Peyer's patch (tissue), 4 donors: Measurements from ENCODE around the gene CRMP1. TPM values are rescaled to one million over a fixed set of nuclear protein-coding genes. Genes with fewer than 3 reads are reported as not detected.

Experiments used
- DNase-seq, 3 donors: peaks; one replicate each; pipeline ENCODE4 v3.0.0-alpha.2; 2017 to 2019
- H3K27ac ChIP-seq, 4 donors: fragments of 200-600 bp; sonication (generic); one replicate each; pipeline ENCODE4 v1.5.1; 2016 to 2019
- H3K27me3 ChIP-seq, 2 donors: fragments of 200-600 bp; sonication (generic); one replicate each; pipeline ENCODE4 v1.5.1; 2019
- H3K36me3 ChIP-seq, 3 donors: fragments of 200-600 bp; sonication (generic); one replicate each; pipeline ENCODE4 v1.5.1; 2016 to 2019
- H3K4me1 ChIP-seq, 4 donors: fragments of 200-600 bp; sonication (generic); one replicate each; pipeline ENCODE4 v1.5.1; 2016 to 2019
- H3K4me3 ChIP-seq, 4 donors: fragments of 200-600 bp; sonication (generic); 1 replicate in 3 of 4; 2 replicates in 1 of 4; pipeline ENCODE4 v1.5.1; 2016 to 2019; ENCODE audit warnings: mild to moderate bottlenecking in 1 of 4
- H3K9me3 ChIP-seq, 4 donors: fragments of 200-600 bp; sonication (generic); one replicate each; pipeline ENCODE4 v1.5.1; 2016 to 2019; ENCODE audit warnings: mild to moderate bottlenecking in 1 of 4
- CTCF ChIP-seq, 6 experiments: fragments of 450-650 bp in 4 of 6; fragments of 200-600 bp in 2 of 6; sonication (generic) in 1 of 6; IDR thresholded peaks; one replicate each; pipeline ENCODE4 v1.5.1; 2017 to 2019; ENCODE audit warnings: antibody characterized with exemption in 6 of 6, mild to moderate bottlenecking in 3 of 6, moderate library complexity in 1 of 6
- POLR2A ChIP-seq, 2 donors: fragments of 450-650 bp; IDR thresholded peaks; one replicate each; pipeline ENCODE4 v1.5.1; 2017; ENCODE audit warnings: antibody characterized with exemption in 2 of 2, mild to moderate bottlenecking in 2 of 2, moderate library complexity in 2 of 2
- total RNA-seq, 4 donors: library from RNA; depleted of rRNA; stranded (reverse); fragments of >200 nt; gene quantifications; one replicate each; pipeline ENCODE4 v1.1.0, GENCODE V29; 2016

The CRMP1 gene
- 1 to 10 TPM in 3 of 4 donors, not detected in 1; 1.5 to 5.8 (median 1.6) TPM for total RNA-seq

DNA sequence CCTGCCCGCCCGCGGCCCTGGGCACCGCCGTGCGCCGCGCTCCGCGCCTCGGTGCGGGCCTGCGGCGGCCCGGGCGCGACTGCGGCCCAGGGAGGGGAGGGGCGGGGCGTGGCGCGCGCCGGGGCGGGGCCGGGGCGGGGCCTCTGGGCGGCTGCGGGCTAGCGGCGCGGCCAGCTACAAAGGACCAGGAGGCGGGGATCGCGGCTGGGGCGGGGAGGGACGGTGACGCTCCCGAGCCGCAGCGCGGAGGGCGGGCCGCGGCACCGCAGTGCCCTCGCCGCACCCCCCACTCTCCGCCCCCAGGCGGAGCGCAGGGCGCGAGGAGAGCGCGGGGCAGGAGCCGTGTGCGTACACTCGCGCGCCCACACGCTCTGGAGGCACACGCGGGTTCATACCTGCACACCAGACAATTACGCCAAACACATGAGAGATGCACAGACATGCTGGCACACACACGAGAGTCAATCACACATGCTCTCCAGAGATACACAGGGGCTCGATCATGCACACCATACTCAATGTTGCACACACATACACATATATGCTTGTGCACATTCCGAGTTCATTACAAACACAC, at the start of gene CRMP1:
TSS of gene CRMP1 (minus strand) at position 83 of the 577 bp plus-strand sequence. CDS start 117 bp downstream, outside the sequence.
- Histone ChIP-seq H3K4me3 (no peak within 1 kb of the TSS), H3K4me1 (peaks cover 0 to 11% (median 0%) of the 10 kb centered on the region in 4 donors), H3K27ac (no peak within 1 kb of the TSS), H3K27me3 (peaks cover 0 to 29% of the 10 kb centered on the region in 2 donors), H3K36me3 (no peaks in the 10 kb centered on the region), H3K9me3 (no peaks in the 10 kb centered on the region)
- DNase-seq, result no peak
- TF ChIP-seq CTCF (IDR thresholded peaks at IDR 0.05), result no peak
- TF ChIP-seq POLR2A (IDR thresholded peaks at IDR 0.05), result no peak

DNA sequence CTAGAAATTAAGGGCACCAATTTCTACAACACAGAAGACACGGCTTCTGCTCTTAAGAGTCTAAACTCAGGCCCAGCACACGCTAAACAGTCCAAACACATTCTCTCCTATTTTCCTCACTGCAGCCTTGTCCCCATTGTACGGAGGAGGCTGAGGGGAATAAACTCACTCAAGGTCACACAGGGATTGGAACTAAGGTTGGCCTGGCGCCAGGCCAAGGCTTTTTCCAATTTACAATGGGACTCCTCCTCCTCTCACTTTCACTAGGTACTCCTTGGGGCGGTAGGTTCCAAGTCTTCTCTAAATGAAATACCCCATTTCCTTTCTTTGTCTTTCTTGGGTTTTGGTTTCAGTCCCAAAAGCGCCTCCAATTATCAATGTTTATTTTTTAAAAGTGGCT, 48.7 kb upstream of the CRMP1 start:
- H3K27ac ChIP-seq, result no peak overlapping the region
- TF ChIP-seq CTCF (IDR thresholded peaks at IDR 0.05), result no peak
- TF ChIP-seq POLR2A (IDR thresholded peaks at IDR 0.05), result no peak
- no peaks in the 10 kb centered on the region for H3K27me3 ChIP-seq
- H3K9me3 ChIP-seq, result peaks cover 0 to 3% (median 0%) of the 10 kb centered on the region in 4 donors
- no peak overlapping the region for H3K4me3 ChIP-seq
- no peaks in the 10 kb centered on the region for H3K36me3 ChIP-seq
- DNase-seq, result no peak
- H3K4me1 ChIP-seq, result no peaks in the 10 kb centered on the region

DNA sequence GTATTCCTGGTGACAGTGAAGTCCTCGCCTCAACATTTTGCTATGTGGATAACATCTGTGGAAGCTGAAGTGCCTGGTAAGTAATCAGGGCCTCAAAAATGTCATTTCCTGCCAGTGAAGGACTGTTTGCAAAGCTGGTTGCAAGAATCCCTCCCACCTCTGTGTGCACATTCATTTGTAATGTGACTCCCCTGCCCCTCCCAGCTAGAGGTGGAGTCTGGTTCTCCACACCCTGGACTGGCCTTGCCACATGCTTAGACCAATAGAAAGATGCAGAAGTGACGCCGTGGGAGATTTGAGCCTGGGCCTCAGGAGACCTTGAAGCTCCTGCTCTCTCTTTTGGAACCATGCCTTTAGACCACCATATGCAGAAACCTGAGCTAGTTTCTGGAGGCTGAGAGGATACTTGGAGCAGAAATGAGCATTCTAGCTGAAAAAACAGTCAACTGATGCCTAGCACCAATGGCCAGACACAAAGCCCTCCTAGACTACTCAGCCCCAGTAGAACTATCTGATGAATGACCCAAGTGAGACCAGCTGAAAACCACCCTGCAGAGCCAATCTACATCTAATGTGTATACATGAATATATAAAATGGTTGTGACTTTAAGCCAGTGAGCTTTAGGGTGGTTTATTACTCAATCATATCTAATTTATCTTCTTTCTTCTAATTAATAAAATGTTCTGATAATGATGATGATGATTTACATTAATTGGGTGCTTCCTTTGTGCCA, 47.8 kb upstream of the CRMP1 start:
- Histone ChIP-seq H3K9me3 (peaks cover 0 to 3% (median 0%) of the 10 kb centered on the region in 4 donors), H3K27me3 (no peaks in the 10 kb centered on the region), H3K36me3 (no peaks in the 10 kb centered on the region), H3K4me3 (no peak overlapping the region), H3K27ac (no peak overlapping the region), H3K4me1 (no peaks in the 10 kb centered on the region)
- TF ChIP-seq POLR2A (IDR thresholded peaks at IDR 0.05) (no peak), CTCF (IDR thresholded peaks at IDR 0.05) (no peak)
- no peak for DNase-seq

DNA sequence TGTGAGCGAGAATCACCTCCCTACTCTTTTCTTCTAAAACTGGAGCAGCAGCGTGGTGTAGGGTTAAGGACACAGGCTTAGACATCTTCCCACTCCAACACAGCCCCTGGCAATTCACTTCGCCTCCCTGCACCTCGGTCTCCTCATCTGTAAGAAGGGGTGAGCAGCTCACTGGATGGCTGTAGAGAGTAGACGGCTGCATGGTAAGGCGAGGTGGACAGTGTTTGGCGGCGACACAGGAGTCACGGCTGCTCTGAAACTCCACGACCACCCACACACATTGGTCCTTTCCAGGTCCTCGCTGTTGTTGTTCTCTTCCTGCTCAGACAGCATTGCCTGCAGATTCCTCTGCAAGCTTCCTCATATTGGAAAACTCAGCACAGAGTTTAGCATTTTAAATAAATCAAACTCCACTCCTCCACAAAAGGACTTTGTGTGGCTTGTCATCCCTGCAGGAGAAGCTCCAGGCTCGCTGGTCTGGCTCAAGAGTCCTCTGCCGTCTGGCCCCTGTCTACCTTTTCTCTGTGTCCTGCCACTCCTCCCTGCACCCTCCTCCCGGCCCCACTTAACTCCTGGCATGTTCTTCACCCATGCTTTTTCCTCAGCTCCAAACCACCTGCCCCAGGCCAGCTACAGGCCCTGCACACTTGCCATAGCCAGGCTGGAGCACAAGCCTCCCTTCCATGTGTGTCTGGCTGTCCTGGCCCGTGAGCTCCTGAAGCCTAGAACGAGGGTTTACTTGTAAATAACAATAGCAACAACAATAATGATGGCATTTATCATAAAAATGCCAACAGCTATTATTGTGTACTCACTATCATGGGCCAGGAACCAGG, 41.3 kb upstream of the CRMP1 start:
- no peak for DNase-seq
- Histone ChIP-seq H3K27ac (no peak overlapping the region), H3K36me3 (no peaks in the 10 kb centered on the region), H3K9me3 (no peaks in the 10 kb centered on the region), H3K27me3 (no peaks in the 10 kb centered on the region), H3K4me1 (no peaks in the 10 kb centered on the region), H3K4me3 (no peak overlapping the region)
- TF ChIP-seq POLR2A (IDR thresholded peaks at IDR 0.05) (no peak), CTCF (IDR thresholded peaks at IDR 0.05) (no peak)

GRCh38 chr4:5933116-5933515, 40.2 kb upstream of the CRMP1 start:
- Histone ChIP-seq H3K4me3 (no peak overlapping the region), H3K4me1 (no peaks in the 10 kb centered on the region), H3K27ac (no peak overlapping the region), H3K9me3 (no peaks in the 10 kb centered on the region), H3K36me3 (no peaks in the 10 kb centered on the region), H3K27me3 (no peaks in the 10 kb centered on the region)
- DNase-seq, result no peak
- TF ChIP-seq POLR2A (IDR thresholded peaks at IDR 0.05) (no peak), CTCF (IDR thresholded peaks at IDR 0.05) (no peak)
